ENCODE data around the gene PFKFB3. TPM values are rescaled to one million over a fixed set of nuclear protein-coding genes. Genes with fewer than 3 reads are reported as not detected.
"Not testable (repeated sequence)": the region's sequence is repeated elsewhere in the genome, so short reads cannot be mapped to it uniquely, and the experiment has no call there.

The PFKFB3 gene
- total RNA-seq, 1 donor from 2014 or later, result 28.8 TPM

DNA sequence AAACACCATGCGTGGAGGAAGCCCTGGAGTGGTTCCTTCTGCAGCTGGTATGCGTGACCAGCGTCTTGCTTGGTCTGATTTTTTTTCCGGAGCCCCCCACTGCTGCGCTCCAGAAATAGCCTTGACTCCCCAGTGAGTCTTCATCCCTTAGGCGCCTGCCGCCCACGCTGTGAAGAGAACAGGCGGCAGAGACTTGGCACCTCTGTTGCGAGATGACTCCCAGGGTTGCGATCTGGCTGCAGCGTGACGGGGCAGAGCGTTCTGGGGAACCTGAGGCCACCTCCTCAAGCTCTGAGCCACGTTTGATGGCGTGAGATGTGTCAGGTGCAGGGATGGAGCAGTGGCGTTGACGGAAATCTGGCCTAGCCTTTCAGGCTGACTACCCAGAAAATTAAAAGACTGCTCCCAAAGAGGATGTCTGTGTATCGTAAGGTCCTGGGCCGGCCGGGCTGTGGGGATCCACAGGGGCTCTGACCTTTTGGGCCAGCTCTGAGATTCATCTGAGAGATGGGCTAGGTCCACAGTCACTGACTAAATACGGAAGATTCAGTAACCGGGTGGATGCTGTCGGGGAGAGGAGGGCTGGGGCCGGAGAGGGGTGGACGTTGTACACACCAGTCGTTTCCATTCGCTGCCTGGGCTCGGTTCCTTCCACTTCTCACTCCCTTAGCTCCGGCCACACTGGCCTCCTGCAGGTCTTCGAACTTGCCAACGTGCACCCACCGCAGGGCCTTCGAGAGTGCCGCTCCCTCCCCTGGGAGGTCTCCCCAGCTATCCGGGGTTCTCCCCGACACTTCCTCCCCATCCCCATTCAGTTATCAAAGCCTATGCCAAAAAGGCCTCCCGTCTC is 33.8 kb downstream of the PFKFB3 start:
- no peak overlapping the region for H3K4me3 Mint-ChIP-seq
- no peak for TF ChIP-seq EZH2 (IDR thresholded peaks at IDR 0.05)
- TF ChIP-seq, protein P1, sequence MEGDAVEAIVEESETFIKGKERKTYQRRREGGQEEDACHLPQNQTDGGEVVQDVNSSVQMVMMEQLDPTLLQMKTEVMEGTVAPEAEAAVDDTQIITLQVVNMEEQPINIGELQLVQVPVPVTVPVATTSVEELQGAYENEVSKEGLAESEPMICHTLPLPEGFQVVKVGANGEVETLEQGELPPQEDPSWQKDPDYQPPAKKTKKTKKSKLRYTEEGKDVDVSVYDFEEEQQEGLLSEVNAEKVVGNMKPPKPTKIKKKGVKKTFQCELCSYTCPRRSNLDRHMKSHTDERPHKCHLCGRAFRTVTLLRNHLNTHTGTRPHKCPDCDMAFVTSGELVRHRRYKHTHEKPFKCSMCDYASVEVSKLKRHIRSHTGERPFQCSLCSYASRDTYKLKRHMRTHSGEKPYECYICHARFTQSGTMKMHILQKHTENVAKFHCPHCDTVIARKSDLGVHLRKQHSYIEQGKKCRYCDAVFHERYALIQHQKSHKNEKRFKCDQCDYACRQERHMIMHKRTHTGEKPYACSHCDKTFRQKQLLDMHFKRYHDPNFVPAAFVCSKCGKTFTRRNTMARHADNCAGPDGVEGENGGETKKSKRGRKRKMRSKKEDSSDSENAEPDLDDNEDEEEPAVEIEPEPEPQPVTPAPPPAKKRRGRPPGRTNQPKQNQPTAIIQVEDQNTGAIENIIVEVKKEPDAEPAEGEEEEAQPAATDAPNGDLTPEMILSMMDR (IDR thresholded peaks at IDR 0.05), result no peak
- no peak for TF ChIP-seq EZH2phosphoT487 (IDR thresholded peaks at IDR 0.05)
- H3K27ac Mint-ChIP-seq, result no peak overlapping the region
- Histone ChIP-seq H3K4me1 (no peaks in the 10 kb centered on the region), H2AFZ (replicated peaks) (no peak overlapping the region), H3K27ac (no peak overlapping the region), H4K20me1 (ENCODE audit: low read depth) (peaks cover 29% of the 10 kb centered on the region), H3K9me3 (ENCODE audit: low read depth) (no peaks in the 10 kb centered on the region), H3K9ac (no peak overlapping the region), H3K79me2 (ENCODE audit: low read depth) (no peaks in the 10 kb centered on the region), H3K27me3 (no peaks in the 10 kb centered on the region), H3F3A (ENCODE audit: low read depth) (no peaks in the 10 kb centered on the region), H3K36me3 (peaks cover 3% of the 10 kb centered on the region), H3K4me2 (no peak overlapping the region), H3K4me3 (no peak overlapping the region)
- no peaks in the 10 kb centered on the region for H3K27me3 Mint-ChIP-seq (ENCODE audit: insufficient read depth, low read depth)
- peaks cover 3% of the 10 kb centered on the region for H3K4me1 Mint-ChIP-seq
- peaks cover 45% of the 10 kb centered on the region for H3K36me3 Mint-ChIP-seq
- no peaks in the 10 kb centered on the region for H3K9me3 Mint-ChIP-seq
- no peak for DNase-seq (ENCODE audit: low spot score)

DNA sequence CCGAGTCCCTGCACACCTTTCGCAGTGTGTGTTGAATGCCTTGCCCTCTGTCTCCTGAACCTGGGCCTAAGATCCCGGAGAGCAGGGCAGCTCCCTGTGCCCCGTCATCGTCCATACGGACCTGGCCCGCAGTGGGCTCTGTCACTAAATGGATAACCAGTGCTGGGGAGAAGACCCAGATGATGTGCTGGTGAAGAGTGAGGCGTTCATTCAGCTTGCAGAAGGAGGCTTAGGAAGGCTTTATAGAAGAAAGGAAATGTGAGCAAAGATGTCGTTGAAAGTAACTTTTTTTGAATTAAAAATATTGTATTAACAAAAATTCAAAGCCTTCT is 34.4 kb downstream of the PFKFB3 start:
- H3K27ac Mint-ChIP-seq, result no peak overlapping the region
- TF ChIP-seq EZH2 (IDR thresholded peaks at IDR 0.05) (no peak), EZH2phosphoT487 (IDR thresholded peaks at IDR 0.05) (no peak)
- TF ChIP-seq, protein P1 (IDR thresholded peaks at IDR 0.05), result no peak
- H3K4me1 Mint-ChIP-seq, result peaks cover 3% of the 10 kb centered on the region
- Histone ChIP-seq H3K9me3 (ENCODE audit: low read depth) (no peaks in the 10 kb centered on the region), H3K4me1 (no peaks in the 10 kb centered on the region), H4K20me1 (ENCODE audit: low read depth) (peaks cover 23% of the 10 kb centered on the region), H3K9ac (no peak overlapping the region), H3K36me3 (peaks cover 3% of the 10 kb centered on the region), H3K27me3 (no peaks in the 10 kb centered on the region), H3K79me2 (ENCODE audit: low read depth) (no peaks in the 10 kb centered on the region), H2AFZ (replicated peaks) (no peak overlapping the region), H3K4me3 (no peak overlapping the region), H3F3A (ENCODE audit: low read depth) (no peaks in the 10 kb centered on the region), H3K27ac (no peak overlapping the region), H3K4me2 (no peak overlapping the region)
- no peak overlapping the region for H3K4me3 Mint-ChIP-seq
- no peaks in the 10 kb centered on the region for H3K27me3 Mint-ChIP-seq (ENCODE audit: insufficient read depth, low read depth)
- H3K36me3 Mint-ChIP-seq, result peaks cover 44% of the 10 kb centered on the region
- no peaks in the 10 kb centered on the region for H3K9me3 Mint-ChIP-seq
- no peak for DNase-seq (ENCODE audit: low spot score)

DNA sequence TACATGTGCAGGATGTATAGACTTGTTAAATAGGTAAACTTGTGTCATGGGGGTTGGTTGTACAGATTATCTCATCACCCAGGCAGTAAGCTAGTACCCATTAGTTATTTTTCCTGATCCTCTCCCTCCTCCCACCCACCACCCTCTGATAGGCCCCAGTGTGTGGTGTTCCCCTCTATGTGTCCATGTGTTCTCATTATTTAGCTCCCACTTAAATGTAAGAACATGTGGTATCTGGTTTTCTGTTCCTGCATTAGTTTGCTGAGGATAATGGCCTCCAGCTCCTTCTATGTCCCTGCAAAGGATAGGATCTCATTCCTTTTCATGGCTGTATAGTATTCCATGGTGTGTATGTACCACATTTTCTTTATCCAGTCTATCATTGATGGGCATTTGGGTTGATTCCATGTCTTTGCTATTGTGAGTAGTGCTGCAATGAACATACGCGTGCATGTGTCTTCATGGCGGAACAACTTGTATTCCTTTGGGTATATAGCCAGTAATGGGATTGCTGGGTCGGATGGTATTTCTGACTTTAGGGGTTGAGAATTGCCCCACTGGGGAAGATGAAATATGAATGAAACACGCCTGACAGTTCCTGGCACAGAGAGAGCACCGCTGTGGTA is 36.0 kb downstream of the PFKFB3 start:
- not testable (repeated sequence) for H3K4me3 Mint-ChIP-seq; H4K20me1 ChIP-seq (ENCODE audit: low read depth); H3K4me3 ChIP-seq; H3K9ac ChIP-seq; H3K4me2 ChIP-seq; H3K27ac Mint-ChIP-seq; H3F3A ChIP-seq (ENCODE audit: low read depth); H3K4me1 Mint-ChIP-seq; H3K27ac ChIP-seq; H3K79me2 ChIP-seq (ENCODE audit: low read depth); H2AFZ ChIP-seq (replicated peaks); H3K9me3 Mint-ChIP-seq; H3K27me3 ChIP-seq; H3K9me3 ChIP-seq (ENCODE audit: low read depth); DNase-seq (ENCODE audit: low spot score); H3K4me1 ChIP-seq; H3K27me3 Mint-ChIP-seq (ENCODE audit: insufficient read depth, low read depth); H3K36me3 ChIP-seq
- H3K36me3 Mint-ChIP-seq, result peaks cover 36% of the 10 kb centered on the region

Measured in neural progenitor cell (in vitro differentiated cells).